K562 treated with DMSO at 1 percent for 48 hours (cell line): ENCODE measurements around the gene ZSCAN25. TPM values are rescaled to one million over a fixed set of nuclear protein-coding genes. Genes with fewer than 3 reads are reported as not detected.

ENCODE experiments used
- total RNA-seq: library from RNA; unstranded; fragments of 300-600 nt; gene quantifications from 2 replicates; pipeline ENCODE4 v1.2.3, GENCODE V29; 2022; ENCODE audit warnings: low replicate concordance; ENCODE audit errors: extremely low read depth

ZSCAN25 gene
- total RNA-seq = not detected in 2 replicates

GRCh38 chr7:99616359-99617191 is at the start of gene ZSCAN25:
TSS of gene ZSCAN25 (plus strand) at chr7:99616946. CDS start at chr7:99619607, 2,661 bp downstream.

DNA sequence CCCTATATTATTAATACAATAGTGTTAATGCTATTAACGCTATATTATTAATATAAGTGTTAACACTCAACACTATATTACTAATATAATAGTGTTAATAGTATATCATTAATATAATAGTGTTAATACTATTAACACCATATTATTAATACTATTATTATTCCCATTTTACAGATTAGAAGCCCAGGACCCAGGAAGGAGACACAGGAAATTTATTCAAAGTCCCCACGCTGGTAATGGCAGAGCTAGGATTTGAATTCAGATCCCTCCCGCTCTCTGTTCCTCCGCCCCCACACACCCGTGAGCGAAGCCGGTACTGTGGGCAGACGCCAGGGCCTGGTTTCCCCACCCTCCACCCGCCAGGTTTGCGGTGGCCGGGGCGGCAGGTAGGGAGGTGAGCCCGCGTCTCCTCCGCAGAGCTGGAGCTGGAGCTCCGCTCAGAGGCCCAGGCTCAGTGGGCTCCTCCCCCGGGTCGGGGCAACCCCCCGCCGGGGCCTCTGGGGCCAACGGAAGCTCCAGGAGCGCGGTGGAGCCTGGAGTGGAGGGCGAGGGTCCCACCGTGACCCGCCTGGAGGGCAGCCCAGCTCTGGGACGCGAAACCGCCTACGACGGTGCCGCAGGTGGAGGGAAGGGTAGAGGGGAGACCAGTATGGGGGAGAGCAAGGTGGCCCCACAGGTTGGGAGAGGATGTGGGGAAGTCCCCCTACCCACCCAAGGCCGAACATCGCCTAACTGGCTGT is 18.8 kb upstream of the ZSCAN25 start, which contains the start of gene TMEM225B:
Gene TMEM225B (plus strand): TSS at position 506 of the 740 bp plus-strand sequence. CDS start 6,122 bp downstream, outside the sequence.

GRCh38 chr7:99679400-99680191 is 62.9 kb downstream of the ZSCAN25 start, which contains the start of gene CYP3A5:
TSS of gene CYP3A5 (minus strand) at chr7:99679996. CDS start at chr7:99679896, 100 bp downstream.

Other genes with a start within 250 kb of the ZSCAN25 start
- 2,675 TPM in 1 of 2 replicates, not detected in the other for gene ARPC1B, start 242.2 kb upstream of the ZSCAN25 start, total RNA-seq
- not detected in 2 replicates for gene PDAP1, start 208.3 kb upstream of the ZSCAN25 start, total RNA-seq
- gene BUD31, start 208.0 kb upstream of the ZSCAN25 start, total RNA-seq = not detected in 2 replicates
- gene PTCD1, start 178.1 kb upstream of the ZSCAN25 start, total RNA-seq = not detected in 2 replicates
- not detected in 2 replicates for gene CPSF4, start 178.0 kb upstream of the ZSCAN25 start, total RNA-seq
- not detected in 2 replicates for gene ATP5MF, start 150.8 kb upstream of the ZSCAN25 start, total RNA-seq
- not detected in 2 replicates for gene ZNF789, start 144.1 kb upstream of the ZSCAN25 start, total RNA-seq
- gene ZNF394, start 116.7 kb upstream of the ZSCAN25 start, total RNA-seq = not detected in 2 replicates
- not detected in 2 replicates for gene ZKSCAN5, start 112.3 kb upstream of the ZSCAN25 start, total RNA-seq
- gene FAM200A, start 64.8 kb upstream of the ZSCAN25 start, total RNA-seq = not detected in 2 replicates
- gene ZNF655, start 58.3 kb upstream of the ZSCAN25 start, total RNA-seq = not detected in 2 replicates
- gene TMEM225B, start 18.7 kb upstream of the ZSCAN25 start, total RNA-seq = not detected in 2 replicates
- not detected in 2 replicates for gene CYP3A5, start 63.0 kb downstream of the ZSCAN25 start, total RNA-seq
- gene CYP3A7, start 118.2 kb downstream of the ZSCAN25 start, total RNA-seq = not detected in 2 replicates
- not detected in 2 replicates for gene CYP3A4, start 167.2 kb downstream of the ZSCAN25 start, total RNA-seq
- not detected in 2 replicates for gene CYP3A43, start 211.1 kb downstream of the ZSCAN25 start, total RNA-seq